Activated T-cell treated with anti-CD3 and anti-CD28 coated beads, Interleukin-2, amount 50 U/mL, for 24 hours (primary cell): ENCODE data around the gene ASXL1.

Experiments
- DNase-seq: peaks from one replicate; pipeline ENCODE4 v3.0.0-alpha.2; 2020
- H3K27ac Mint-ChIP-seq: 2 replicates; pipeline ENCODE4 v1.8.0; 2020; ENCODE audit warnings: mild to moderate bottlenecking, mixed read lengths
- H3K27me3 Mint-ChIP-seq: 2 replicates; pipeline ENCODE4 v1.8.0; 2020; ENCODE audit warnings: mixed read lengths
- H3K36me3 Mint-ChIP-seq: 2 replicates; pipeline ENCODE4 v1.8.0; 2020; ENCODE audit warnings: low read depth, mixed read lengths
- H3K4me1 Mint-ChIP-seq: 2 replicates; pipeline ENCODE4 v1.8.0; 2020; ENCODE audit warnings: low read depth, mixed read lengths
- H3K4me3 Mint-ChIP-seq: 2 replicates; pipeline ENCODE4 v1.8.0; 2020; ENCODE audit warnings: mild to moderate bottlenecking, moderate library complexity, mixed read lengths
- H3K9me3 Mint-ChIP-seq: 2 replicates; pipeline ENCODE4 v1.8.0; 2020; ENCODE audit warnings: mixed read lengths

Gene ASXL1

GRCh38 chr20:32451682-32452461 lies 93.7 kb downstream of the ASXL1 start:
- Mint-ChIP-seq H3K27ac (peak overlapping the region; percentile 76), H3K27me3 (no peaks in the 10 kb centered on the region), H3K4me3 (no peak overlapping the region), H3K9me3 (no peaks in the 10 kb centered on the region), H3K4me1 (peaks cover 6% of the 10 kb centered on the region), H3K36me3 (peaks cover 58% of the 10 kb centered on the region)
- DNase-seq = no peak

- peaks cover 47% of the 10 kb centered on the region for H3K36me3 Mint-ChIP-seq
- no peaks in the 10 kb centered on the region for H3K9me3 Mint-ChIP-seq
- no peak overlapping the region for H3K4me3 Mint-ChIP-seq
- peak overlapping the region; percentile 76 for H3K27ac Mint-ChIP-seq
- H3K27me3 Mint-ChIP-seq = no peaks in the 10 kb centered on the region
- no peak for DNase-seq
- peaks cover 6% of the 10 kb centered on the region for H3K4me1 Mint-ChIP-seq
Measured at GRCh38 chr20:32452776-32453466, 94.8 kb downstream of the ASXL1 start.

- Mint-ChIP-seq H3K4me3 (no peak overlapping the region), H3K9me3 (no peaks in the 10 kb centered on the region), H3K27me3 (no peaks in the 10 kb centered on the region), H3K4me1 (peaks cover 12% of the 10 kb centered on the region), H3K36me3 (peaks cover 46% of the 10 kb centered on the region), H3K27ac (peak overlapping the region; percentile 76)
- no peak for DNase-seq
Measured at GRCh38 chr20:32453467-32454163, 95.5 kb downstream of the ASXL1 start.

GRCh38 chr20:32454164-32455145 lies 96.3 kb downstream of the ASXL1 start:
- no peak for DNase-seq
- Mint-ChIP-seq H3K27ac (peak overlapping the region; percentile 76), H3K9me3 (no peaks in the 10 kb centered on the region), H3K4me3 (no peak overlapping the region), H3K27me3 (no peaks in the 10 kb centered on the region), H3K4me1 (peaks cover 13% of the 10 kb centered on the region), H3K36me3 (peaks cover 45% of the 10 kb centered on the region)

- Mint-ChIP-seq H3K4me1 (peaks cover 13% of the 10 kb centered on the region), H3K36me3 (peaks cover 36% of the 10 kb centered on the region), H3K4me3 (no peak overlapping the region), H3K9me3 (no peaks in the 10 kb centered on the region), H3K27ac (peak overlapping the region; percentile 76), H3K27me3 (no peaks in the 10 kb centered on the region)
- DNase-seq = no peak
Measured at GRCh38 chr20:32455171-32455900, 97.2 kb downstream of the ASXL1 start.

GRCh38 chr20:32455901-32456701 lies 98.0 kb downstream of the ASXL1 start:
- Mint-ChIP-seq H3K27ac (peak overlapping the region; percentile 76), H3K4me3 (no peak overlapping the region), H3K27me3 (no peaks in the 10 kb centered on the region), H3K4me1 (peaks cover 13% of the 10 kb centered on the region), H3K9me3 (no peaks in the 10 kb centered on the region), H3K36me3 (peaks cover 35% of the 10 kb centered on the region)
- DNase-seq = no peak

GRCh38 chr20:32456869-32457478 lies 98.8 kb downstream of the ASXL1 start:
- H3K36me3 Mint-ChIP-seq = peaks cover 32% of the 10 kb centered on the region
- H3K27me3 Mint-ChIP-seq = no peaks in the 10 kb centered on the region
- no peaks in the 10 kb centered on the region for H3K9me3 Mint-ChIP-seq
- no peak overlapping the region for H3K4me3 Mint-ChIP-seq
- H3K27ac Mint-ChIP-seq = no peak overlapping the region
- DNase-seq = peak; percentile 60
- H3K4me1 Mint-ChIP-seq = peaks cover 13% of the 10 kb centered on the region

GRCh38 chr20:32457479-32457986 lies 99.4 kb downstream of the ASXL1 start:
- Mint-ChIP-seq H3K36me3 (peaks cover 32% of the 10 kb centered on the region), H3K4me1 (peaks cover 10% of the 10 kb centered on the region), H3K27ac (peak overlapping the region; percentile 77), H3K4me3 (no peak overlapping the region), H3K27me3 (no peaks in the 10 kb centered on the region), H3K9me3 (no peaks in the 10 kb centered on the region)
- no peak for DNase-seq

- no peak for DNase-seq
- peaks cover 7% of the 10 kb centered on the region for H3K4me1 Mint-ChIP-seq
- peak overlapping the region; percentile 77 for H3K27ac Mint-ChIP-seq
- no peaks in the 10 kb centered on the region for H3K27me3 Mint-ChIP-seq
- no peaks in the 10 kb centered on the region for H3K9me3 Mint-ChIP-seq
- peaks cover 25% of the 10 kb centered on the region for H3K36me3 Mint-ChIP-seq
- no peak overlapping the region for H3K4me3 Mint-ChIP-seq
Measured at GRCh38 chr20:32458061-32458836, 100.1 kb downstream of the ASXL1 start.

- peaks cover 19% of the 10 kb centered on the region for H3K36me3 Mint-ChIP-seq
- no peaks in the 10 kb centered on the region for H3K9me3 Mint-ChIP-seq
- DNase-seq = no peak
- no peak overlapping the region for H3K4me3 Mint-ChIP-seq
- H3K4me1 Mint-ChIP-seq = peaks cover 7% of the 10 kb centered on the region
- H3K27ac Mint-ChIP-seq = peak overlapping the region; percentile 77
- no peaks in the 10 kb centered on the region for H3K27me3 Mint-ChIP-seq
Measured at GRCh38 chr20:32458837-32459220, 100.7 kb downstream of the ASXL1 start.

GRCh38 chr20:32460231-32460630 lies 102.1 kb downstream of the ASXL1 start:
- Mint-ChIP-seq H3K27ac (no peak overlapping the region), H3K9me3 (no peaks in the 10 kb centered on the region), H3K36me3 (peaks cover 13% of the 10 kb centered on the region), H3K4me1 (peaks cover 7% of the 10 kb centered on the region), H3K27me3 (no peaks in the 10 kb centered on the region), H3K4me3 (no peak overlapping the region)
- no peak for DNase-seq
